GM18505 (cell line): ENCODE measurements around the gene NAGA.
"Not testable (repeated sequence)": the region's sequence is repeated elsewhere in the genome, so short reads cannot be mapped to it uniquely, and the experiment has no call there.

Experiments used
- ATAC-seq: cut with Tn5 transposase; IDR thresholded peaks from one replicate; pipeline ENCODE4 v1.9.1; 2021; ENCODE audit not compliant: unreplicated experiment
- POLR2A ChIP-seq: IDR thresholded peaks from 4 replicates; pipeline ENCODE4 v1.6.1; 2011; ENCODE audit warnings: borderline replicate concordance; ENCODE audit not compliant: insufficient read depth, insufficient read length; ENCODE audit errors: extremely low read depth

The NAGA gene

GRCh38 chr22:42070517-42071422, at the start of gene NAGA:
TSS of gene NAGA (minus strand) at chr22:42070812. CDS start at chr22:42070297, 515 bp downstream.
- peak; percentile 83 for TF ChIP-seq POLR2A
- ATAC-seq = peak; percentile 88

GRCh38 chr22:42116848-42117424, 46.3 kb upstream of the NAGA start:
- no peak for TF ChIP-seq POLR2A
- ATAC-seq = no peak

GRCh38 chr22:42115420-42115830, 44.8 kb upstream of the NAGA start:
- not testable (repeated sequence) for ATAC-seq

- no peak for ATAC-seq
- no peak for TF ChIP-seq POLR2A
Observed at GRCh38 chr22:42114721-42115120, 44.1 kb upstream of the NAGA start.

GRCh38 chr22:42112793-42113192, 42.2 kb upstream of the NAGA start:
- not testable (repeated sequence) for ATAC-seq

GRCh38 chr22:42111798-42112197, 41.2 kb upstream of the NAGA start:
- ATAC-seq = no peak
- TF ChIP-seq POLR2A = no peak

GRCh38 chr22:42108848-42109247, 38.2 kb upstream of the NAGA start:
- no peak for ATAC-seq
- no peak for TF ChIP-seq POLR2A

- ATAC-seq = not testable (repeated sequence)
Observed at GRCh38 chr22:42104332-42104860, 33.8 kb upstream of the NAGA start.

GRCh38 chr22:42101199-42101598, 30.6 kb upstream of the NAGA start:
- ATAC-seq = no peak
- no peak for TF ChIP-seq POLR2A

GRCh38 chr22:42091455-42091782, 20.8 kb upstream of the NAGA start:
- TF ChIP-seq POLR2A = no peak
- no peak for ATAC-seq

- TF ChIP-seq POLR2A = peak; percentile 91
- peak; percentile 91 for ATAC-seq
Observed at GRCh38 chr22:42090596-42091454, 20.2 kb upstream of the NAGA start, which contains the start of gene NDUFA6. TSS of gene NDUFA6 (minus strand) at chr22:42090772. CDS start at chr22:42090744, 28 bp downstream.

GRCh38 chr22:42086051-42086450, 15.4 kb upstream of the NAGA start:
- no peak for TF ChIP-seq POLR2A
- no peak for ATAC-seq

- no peak for ATAC-seq
- TF ChIP-seq POLR2A = no peak
Observed at GRCh38 chr22:42084874-42085273, 14.3 kb upstream of the NAGA start.
